Esophagus squamous epithelium (tissue), 5 donors: ENCODE results near the gene NBL1. TPM values are rescaled to one million over a fixed set of nuclear protein-coding genes. Genes with fewer than 3 reads are reported as not detected.

Source experiments
- DNase-seq: peaks from one replicate; lab custom pipeline; 2025; lab: John Stamatoyannopoulos, UW
- H3K27ac ChIP-seq, 4 donors: fragments of 200-600 bp; sonication (generic); one replicate each; pipeline ENCODE4 v1.5.1; 2016 to 2019; ENCODE audit warnings: mild to moderate bottlenecking in 1 of 4
- H3K27me3 ChIP-seq, 4 donors: fragments of 200-600 bp; sonication (generic); 1 replicate in 3 of 4; 2 replicates in 1 of 4; pipeline versions ENCODE4 v1.5.1 to v1.6.0; 2017 to 2021; ENCODE audit warnings: antibody characterized with exemption in 1 of 4
- H3K36me3 ChIP-seq, 3 donors: fragments of 200-600 bp; sonication (generic); one replicate each; pipeline ENCODE4 v1.5.1; 2016 to 2019
- H3K4me1 ChIP-seq, 3 donors: fragments of 200-600 bp; sonication (generic); one replicate each; pipeline ENCODE4 v1.5.1; 2017 to 2019
- H3K4me3 ChIP-seq, 4 donors: fragments of 200-600 bp; sonication (generic); 1 replicate in 3 of 4; 2 replicates in 1 of 4; pipeline ENCODE4 v1.5.1; 2016 to 2019; ENCODE audit warnings: mild to moderate bottlenecking in 2 of 4, moderate library complexity in 1 of 4
- H3K9me3 ChIP-seq, 3 donors: fragments of 200-600 bp; sonication (generic); one replicate each; pipeline ENCODE4 v1.5.1; 2016 to 2019
- POLR2A ChIP-seq, 4 donors: fragments of 450-650 bp; IDR thresholded peaks; one replicate each; pipeline ENCODE4 v1.6.1; 2017; ENCODE audit warnings: antibody characterized with exemption in 4 of 4, mild to moderate bottlenecking in 4 of 4, moderate library complexity in 3 of 4
- WGBS, 2 donors: methylation state at CpG; one replicate each; pipeline ENCODE4 v1.1.5; 2018; 5-methylcytosine and 5-hydroxymethylcytosine counted together
- intact Hi-C: fragments of 100-400 bp; cut with DNase I; formaldehyde crosslinking; loops from one replicate; pipeline ENCODE4 v1.15.0; 2022
- total RNA-seq, 4 donors: library from RNA; depleted of rRNA; stranded (reverse); fragments of >200 nt; gene quantifications; one replicate each; pipeline ENCODE4 v1.1.0, GENCODE V29; 2016
- TF ChIP-seq, protein P1 (sequence below), 6 experiments: fragments of 450-650 bp in 4 of 6; fragments of 200-600 bp in 2 of 6; sonication (generic) in 2 of 6; IDR thresholded peaks; one replicate each; pipeline ENCODE4 v1.5.1; 2016 to 2019; ENCODE audit warnings: antibody characterized with exemption in 6 of 6, mild to moderate bottlenecking in 4 of 6, moderate library complexity in 4 of 6
- donor health status: DM: yes; HTN: yes; CAD: no.

The NBL1 gene, protein sequence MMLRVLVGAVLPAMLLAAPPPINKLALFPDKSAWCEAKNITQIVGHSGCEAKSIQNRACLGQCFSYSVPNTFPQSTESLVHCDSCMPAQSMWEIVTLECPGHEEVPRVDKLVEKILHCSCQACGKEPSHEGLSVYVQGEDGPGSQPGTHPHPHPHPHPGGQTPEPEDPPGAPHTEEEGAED
- 100 to 1,000 TPM in 2 of 4 donors, 10 to 100 TPM in 2; 67.8 to 170 (median 95.1) TPM for total RNA-seq

DNA sequence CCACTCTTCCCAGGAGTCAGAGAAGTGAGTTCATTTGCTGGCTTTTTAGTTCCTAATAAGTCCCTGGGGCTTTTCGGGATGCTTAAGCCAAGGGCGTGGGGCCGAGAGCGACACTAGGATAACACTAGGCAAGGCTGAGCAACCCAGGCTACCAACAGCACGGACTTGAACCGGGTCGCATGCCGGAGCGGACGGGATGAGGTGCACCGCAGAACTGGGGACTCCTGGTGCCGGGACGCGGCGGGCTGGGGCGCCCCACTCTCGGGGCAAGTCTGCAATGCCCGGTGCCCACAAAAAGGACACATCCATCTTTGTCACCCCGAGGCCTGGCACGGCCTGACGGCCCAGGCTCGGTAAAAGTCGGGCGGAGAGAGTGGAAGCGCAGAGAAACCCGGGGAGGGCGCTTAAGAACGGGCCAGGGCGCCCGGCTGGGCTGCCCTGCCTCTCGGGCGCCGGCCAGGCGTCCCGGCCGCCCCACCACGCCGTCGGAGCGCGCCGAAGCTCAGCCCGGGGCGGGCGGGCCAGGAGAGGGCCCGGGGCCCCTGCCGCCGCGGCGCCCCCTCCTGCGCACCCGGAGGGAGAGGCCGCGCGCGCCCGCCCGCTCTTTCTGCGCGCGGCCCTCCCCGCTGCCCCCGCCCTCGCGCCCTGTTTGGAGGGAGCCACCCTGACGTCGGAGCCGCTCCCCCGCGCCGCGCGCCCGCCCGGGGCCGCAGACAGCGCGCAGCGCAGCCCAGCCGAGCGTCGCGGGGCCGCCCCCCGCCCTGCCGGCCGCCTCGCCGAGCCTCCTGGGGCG, at the start of gene NBL1:
Gene NBL1 (plus strand): TSS at position 710 of the 793 bp plus-strand sequence. CDS start 10,720 bp downstream, outside the sequence.
- DNase-seq = no peak
- intact Hi-C loops = no loop called here
- TF ChIP-seq POLR2A (IDR thresholded peaks at IDR 0.05) = peak in 2 of 4 donors; percentile 50 to 62
- TF ChIP-seq, protein P1, sequence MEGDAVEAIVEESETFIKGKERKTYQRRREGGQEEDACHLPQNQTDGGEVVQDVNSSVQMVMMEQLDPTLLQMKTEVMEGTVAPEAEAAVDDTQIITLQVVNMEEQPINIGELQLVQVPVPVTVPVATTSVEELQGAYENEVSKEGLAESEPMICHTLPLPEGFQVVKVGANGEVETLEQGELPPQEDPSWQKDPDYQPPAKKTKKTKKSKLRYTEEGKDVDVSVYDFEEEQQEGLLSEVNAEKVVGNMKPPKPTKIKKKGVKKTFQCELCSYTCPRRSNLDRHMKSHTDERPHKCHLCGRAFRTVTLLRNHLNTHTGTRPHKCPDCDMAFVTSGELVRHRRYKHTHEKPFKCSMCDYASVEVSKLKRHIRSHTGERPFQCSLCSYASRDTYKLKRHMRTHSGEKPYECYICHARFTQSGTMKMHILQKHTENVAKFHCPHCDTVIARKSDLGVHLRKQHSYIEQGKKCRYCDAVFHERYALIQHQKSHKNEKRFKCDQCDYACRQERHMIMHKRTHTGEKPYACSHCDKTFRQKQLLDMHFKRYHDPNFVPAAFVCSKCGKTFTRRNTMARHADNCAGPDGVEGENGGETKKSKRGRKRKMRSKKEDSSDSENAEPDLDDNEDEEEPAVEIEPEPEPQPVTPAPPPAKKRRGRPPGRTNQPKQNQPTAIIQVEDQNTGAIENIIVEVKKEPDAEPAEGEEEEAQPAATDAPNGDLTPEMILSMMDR (IDR thresholded peaks at IDR 0.05) = peak in 1 of 6 experiments; percentile 3
- Histone ChIP-seq H3K27ac (peak within 1 kb of the TSS; percentile 97 to 99 (median 98)), H3K4me3 (peak within 1 kb of the TSS; percentile 70 to 91 (median 85)), H3K4me1 (peaks cover 51 to 86% (median 57%) of the 10 kb centered on the region in 3 donors), H3K9me3 (no peaks in the 10 kb centered on the region), H3K36me3 (no peaks in the 10 kb centered on the region), H3K27me3 (no peaks in the 10 kb centered on the region)
- 0% methylated on average over 1 to 16 of the region's 90 CpGs for WGBS, 2 donors

DNA sequence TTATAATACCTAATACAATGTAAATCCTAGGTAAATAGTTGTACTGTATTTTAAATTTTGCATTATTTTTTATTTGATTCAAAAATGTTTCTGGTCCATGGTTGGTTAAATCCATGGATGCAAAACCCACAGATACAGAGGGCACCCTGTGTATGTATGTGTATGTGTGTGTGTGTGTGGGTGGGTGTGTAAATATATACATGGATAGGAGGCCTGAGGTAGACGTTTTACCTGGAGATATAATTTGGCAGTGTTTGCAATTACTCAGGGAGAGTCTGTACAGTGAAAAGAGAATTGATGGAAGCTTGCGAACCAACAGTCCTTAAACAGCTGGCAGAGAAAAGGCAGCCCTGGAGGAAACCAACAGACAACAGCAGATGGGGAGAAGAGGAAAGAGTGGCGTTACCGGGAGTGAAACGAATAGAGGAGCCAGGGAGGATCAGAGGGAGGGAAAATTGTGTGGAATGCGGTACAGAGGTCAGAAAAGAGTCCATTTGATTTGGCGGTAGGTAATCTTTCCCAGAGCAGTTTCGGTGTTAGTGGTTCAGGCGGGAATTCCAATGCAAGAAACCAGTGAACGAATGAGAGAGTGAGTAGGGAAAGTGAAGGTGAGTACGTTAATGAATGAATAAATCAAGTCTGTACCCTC, 47.9 kb upstream of the NBL1 start:
- TF ChIP-seq, protein P1 (IDR thresholded peaks at IDR 0.05) = no peak
- no peak for TF ChIP-seq POLR2A (IDR thresholded peaks at IDR 0.05)
- peaks cover 0 to 9% (median 0%) of the 10 kb centered on the region in 3 donors for H3K36me3 ChIP-seq
- WGBS, 2 donors = 3 to 4% methylated on average over 11 of the region's 11 CpGs
- H3K9me3 ChIP-seq = no peaks in the 10 kb centered on the region
- no peak for DNase-seq
- peaks cover 0 to 50% (median 24%) of the 10 kb centered on the region in 3 donors for H3K4me1 ChIP-seq
- H3K27ac ChIP-seq = peak overlapping the region; percentile 95 to 98 (median 97)
- intact Hi-C loops = no loop called here
- H3K4me3 ChIP-seq = peak overlapping the region; percentile 76 to 95 (median 92)
- H3K27me3 ChIP-seq = no peaks in the 10 kb centered on the region

DNA sequence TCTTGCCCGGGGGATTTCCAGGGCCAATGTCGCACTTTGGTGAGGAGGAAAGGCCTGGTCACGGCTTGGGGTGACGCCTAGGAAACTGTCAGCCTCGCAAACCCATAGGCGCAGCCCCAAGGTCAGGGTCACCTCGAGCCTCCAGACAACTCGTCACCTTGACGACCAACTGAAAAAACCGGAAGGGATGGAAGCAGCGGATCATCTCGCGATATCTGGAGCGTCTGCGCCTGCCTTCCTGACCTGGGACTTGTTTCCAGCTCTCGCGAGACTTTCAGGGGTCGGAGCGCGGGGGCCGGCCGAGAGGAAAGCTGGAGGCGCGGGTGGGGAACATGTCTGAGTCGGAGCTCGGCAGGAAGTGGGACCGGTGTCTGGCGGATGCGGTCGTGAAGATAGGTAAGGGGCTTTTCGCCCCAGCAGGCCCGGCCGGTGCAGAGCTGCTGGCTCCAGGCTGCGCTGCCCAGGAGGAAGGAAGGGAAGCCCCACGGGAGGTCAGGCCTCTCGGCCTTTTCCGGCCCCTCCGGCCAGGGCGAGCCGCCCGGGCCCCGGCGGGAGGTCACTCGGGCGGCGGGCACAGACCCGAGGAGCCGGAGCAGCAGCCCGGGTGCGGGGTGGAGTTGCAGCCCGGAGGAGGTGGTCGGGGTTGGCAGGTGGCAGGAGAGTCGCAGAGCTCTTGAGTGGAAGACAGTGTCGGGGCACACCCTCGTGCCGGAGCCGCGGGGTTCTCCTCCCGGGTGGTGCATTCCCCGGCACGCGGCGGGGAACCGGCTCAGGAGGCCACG, 47.2 kb upstream of the NBL1 start:
- Histone ChIP-seq H3K4me3 (peak overlapping the region; percentile 76 to 95 (median 92)), H3K4me1 (peaks cover 0 to 57% (median 24%) of the 10 kb centered on the region in 3 donors), H3K27me3 (no peaks in the 10 kb centered on the region), H3K27ac (peak overlapping the region; percentile 95 to 98 (median 97)), H3K36me3 (peaks cover 0 to 12% (median 0%) of the 10 kb centered on the region in 3 donors), H3K9me3 (no peaks in the 10 kb centered on the region)
- DNase-seq = peak; percentile 81
- TF ChIP-seq, protein P1 (IDR thresholded peaks at IDR 0.05) = no peak
- TF ChIP-seq POLR2A (IDR thresholded peaks at IDR 0.05) = peak in 2 of 4 donors; percentile 70 to 83
- intact Hi-C loops = no loop called here
- 0% methylated on average over 11 to 16 of the region's 65 CpGs for WGBS, 2 donors

DNA sequence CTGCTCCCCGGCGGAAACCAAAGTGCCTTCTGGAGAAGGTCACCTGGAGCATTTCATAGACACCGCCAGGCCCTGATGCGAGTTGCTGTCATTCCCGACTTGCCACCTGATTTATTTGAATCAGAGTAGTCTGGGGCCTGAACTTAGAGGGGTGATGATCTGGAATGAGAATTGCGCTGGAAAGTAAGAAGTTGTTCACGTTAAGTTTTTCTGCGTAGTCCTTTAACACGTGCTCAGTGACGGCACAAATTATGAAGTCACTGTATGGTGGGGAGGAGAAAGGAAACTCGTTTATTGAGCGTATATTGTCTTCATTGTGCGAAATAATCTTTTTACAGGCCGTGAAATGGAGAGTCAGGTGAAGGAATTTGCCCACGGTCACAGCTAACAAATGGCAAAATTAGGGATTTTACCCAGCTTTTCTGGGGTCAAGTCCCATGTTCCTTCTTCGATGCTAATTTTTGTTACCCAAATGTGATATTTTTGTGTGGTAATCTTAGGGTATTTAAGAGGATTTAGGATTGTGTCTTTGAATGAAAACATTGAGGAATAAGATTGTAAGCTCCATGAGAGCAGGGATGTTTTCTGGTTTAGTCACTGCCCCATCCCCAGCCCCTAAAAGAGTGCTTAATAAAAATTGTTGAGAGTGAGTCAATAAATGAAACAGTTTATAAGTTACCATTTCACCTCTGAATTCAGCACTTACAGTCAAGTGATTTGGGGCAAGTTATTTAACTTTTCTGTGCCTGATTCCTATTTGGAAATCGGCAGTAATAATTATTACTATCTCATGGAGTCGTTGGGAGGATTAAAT, 46.4 kb upstream of the NBL1 start:
- H3K4me1 ChIP-seq = peaks cover 0 to 65% (median 24%) of the 10 kb centered on the region in 3 donors
- no peak for DNase-seq

More for the DNA sequence above, 46.4 kb upstream of the NBL1 start:
- Histone ChIP-seq H3K27ac (peak overlapping the region; percentile 95 to 98 (median 97)), H3K9me3 (no peaks in the 10 kb centered on the region), H3K27me3 (no peaks in the 10 kb centered on the region), H3K36me3 (peaks cover 0 to 12% (median 0%) of the 10 kb centered on the region in 3 donors), H3K4me3 (peak overlapping the region; percentile 76 to 95 (median 92))
- no peak for TF ChIP-seq POLR2A (IDR thresholded peaks at IDR 0.05)
- TF ChIP-seq, protein P1 (IDR thresholded peaks at IDR 0.05) = peak in 1 of 6 experiments; percentile 2
- intact Hi-C loops = no loop called here
- 10 to 12% methylated on average over 15 to 16 of the region's 18 CpGs for WGBS, 2 donors
